Measurements from ENCODE around the gene TNNC1. TPM values are rescaled to one million over a fixed set of nuclear protein-coding genes. Genes with fewer than 3 reads are reported as not detected.

TNNC1 gene
- total RNA-seq, 1 experiment from 2014 or later, result 5.6 TPM

DNA sequence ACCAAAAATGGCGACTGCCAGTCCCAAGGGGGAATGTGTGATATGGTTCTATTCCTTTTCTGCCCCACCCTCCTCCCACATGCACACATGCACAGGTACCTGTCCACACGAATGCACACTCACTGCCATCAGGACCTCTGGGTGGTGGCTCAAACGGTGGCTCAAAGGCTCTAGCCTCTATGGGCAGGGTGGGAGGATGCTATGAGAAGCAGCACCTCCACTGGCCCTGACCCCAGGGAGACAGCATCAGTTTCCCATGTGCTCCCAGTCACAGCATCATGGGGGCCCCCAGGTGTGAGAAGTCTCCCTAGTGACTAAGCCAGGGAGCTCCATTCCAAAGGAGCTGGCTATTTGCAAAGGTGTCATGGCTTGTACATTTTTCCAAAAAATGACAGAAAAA lies 24.8 kb downstream of the TNNC1 start:
- Histone ChIP-seq H3K27me3 (ENCODE audit: insufficient read depth, low read length) (no peaks in the 10 kb centered on the region), H3K79me1 (ENCODE audit: insufficient read depth, low read depth, low read length, poor library complexity, severe bottlenecking) (no peaks in the 10 kb centered on the region), H3K9me3 (ENCODE audit: control insufficient read depth, low read depth, low read length) (no peaks in the 10 kb centered on the region), H2BK20ac (ENCODE audit: low read depth, low read length, poor library complexity, severe bottlenecking) (no peak overlapping the region), H3K23me2 (ENCODE audit: insufficient read length, low read depth, low read length, poor library complexity, severe bottlenecking) (no peaks in the 10 kb centered on the region), H4K20me1 (ENCODE audit: control insufficient read depth, insufficient read depth, insufficient read length) (no peaks in the 10 kb centered on the region), H2AK5ac (ENCODE audit: insufficient read length, low read length) (no peak overlapping the region), H3K9ac (ENCODE audit: extremely low read depth, insufficient read length, low read length) (no peak overlapping the region), H3K23ac (ENCODE audit: insufficient read length, low read depth, low read length) (no peak overlapping the region), H3K79me2 (ENCODE audit: insufficient read depth, low read length) (no peaks in the 10 kb centered on the region), H2AFZ (ENCODE audit: low read length) (no peak overlapping the region), H2BK120ac (ENCODE audit: low read depth, low read length, poor library complexity, severe bottlenecking) (no peak overlapping the region), H3K27ac (ENCODE audit: insufficient read length, low read depth, low read length) (no peak overlapping the region), H4K8ac (replicated peaks; ENCODE audit: insufficient read length, low read depth, low read length) (no peak overlapping the region), H3K4ac (ENCODE audit: low read depth, low read length) (no peak overlapping the region), H3T11ph (ENCODE audit: low read length) (no peak overlapping the region), H4K91ac (ENCODE audit: insufficient read length, low read depth, low read length) (no peak overlapping the region), H2BK5ac (ENCODE audit: insufficient read length, low read length) (no peak overlapping the region), H3K14ac (ENCODE audit: insufficient read depth, low read length) (no peak overlapping the region), H2BK15ac (ENCODE audit: low read depth, low read length) (no peak overlapping the region), H3K18ac (ENCODE audit: insufficient read length, low read depth, low read length) (no peak overlapping the region), H2BK12ac (ENCODE audit: insufficient read length, low read depth, low read length) (no peak overlapping the region), H3K4me1 (ENCODE audit: insufficient read depth, low read length) (no peaks in the 10 kb centered on the region), H3K56ac (ENCODE audit: insufficient read length, low read depth, low read length) (no peak overlapping the region), H3K4me2 (ENCODE audit: insufficient read depth, insufficient read length, low read length) (no peak overlapping the region), H4K5ac (ENCODE audit: insufficient read length, low read depth, low read length) (no peak overlapping the region)
- Mint-ChIP-seq H3K27me3 (ENCODE audit: low read depth) (peaks cover 2% of the 10 kb centered on the region; the same call in 1 of the 2 replicates), H3K4me1 (peaks cover 5 to 19% of the 10 kb centered on the region in 2 experiments), H3K4me3 (no peak overlapping the region), H3K9me3 (no peaks in the 10 kb centered on the region), H3K27ac (no peak overlapping the region), H3K36me3 (ENCODE audit: insufficient read depth in 1 of 3, low read depth in 3 of 3) (no peaks in the 10 kb centered on the region)
- WGBS (ENCODE audit: extremely low coverage, insufficient read length, low lambda C conversion rate), result no CpG with 5 or more reads among the region's 3 CpGs
- TF ChIP-seq, protein P1, sequence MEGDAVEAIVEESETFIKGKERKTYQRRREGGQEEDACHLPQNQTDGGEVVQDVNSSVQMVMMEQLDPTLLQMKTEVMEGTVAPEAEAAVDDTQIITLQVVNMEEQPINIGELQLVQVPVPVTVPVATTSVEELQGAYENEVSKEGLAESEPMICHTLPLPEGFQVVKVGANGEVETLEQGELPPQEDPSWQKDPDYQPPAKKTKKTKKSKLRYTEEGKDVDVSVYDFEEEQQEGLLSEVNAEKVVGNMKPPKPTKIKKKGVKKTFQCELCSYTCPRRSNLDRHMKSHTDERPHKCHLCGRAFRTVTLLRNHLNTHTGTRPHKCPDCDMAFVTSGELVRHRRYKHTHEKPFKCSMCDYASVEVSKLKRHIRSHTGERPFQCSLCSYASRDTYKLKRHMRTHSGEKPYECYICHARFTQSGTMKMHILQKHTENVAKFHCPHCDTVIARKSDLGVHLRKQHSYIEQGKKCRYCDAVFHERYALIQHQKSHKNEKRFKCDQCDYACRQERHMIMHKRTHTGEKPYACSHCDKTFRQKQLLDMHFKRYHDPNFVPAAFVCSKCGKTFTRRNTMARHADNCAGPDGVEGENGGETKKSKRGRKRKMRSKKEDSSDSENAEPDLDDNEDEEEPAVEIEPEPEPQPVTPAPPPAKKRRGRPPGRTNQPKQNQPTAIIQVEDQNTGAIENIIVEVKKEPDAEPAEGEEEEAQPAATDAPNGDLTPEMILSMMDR (conservative IDR thresholded peaks at IDR 0.05), result no peak
- no peak for DNase-seq
